Measurements from ENCODE around the gene LRRC4C. TPM values are rescaled to one million over a fixed set of nuclear protein-coding genes. Genes with fewer than 3 reads are reported as not detected.

LRRC4C gene
- total and polyA plus RNA-seq, 10 of the 15 experiments (the other 5 are each of a cell fraction or from before 2014, with no cell fraction given): 1.5 TPM; not detected in 9

- TF ChIP-seq BCLAF1 (IDR thresholded peaks at IDR 0.05): no peak
- no peak for TF ChIP-seq FOS (IDR thresholded peaks at IDR 0.05; ENCODE audit: borderline replicate concordance, extremely low read depth, insufficient read length)
- TF ChIP-seq CREM (IDR thresholded peaks at IDR 0.05; ENCODE audit: low read depth): no peak
- TF ChIP-seq GABPA (IDR thresholded peaks at IDR 0.05; ENCODE audit: low read depth): no peak
- no peak for TF ChIP-seq SKIL (IDR thresholded peaks at IDR 0.05; ENCODE audit: low read depth, poor library complexity, severe bottlenecking)
- TF ChIP-seq REST (IDR thresholded peaks at IDR 0.05; ENCODE audit: low read depth, low read length): no peak
- TF ChIP-seq POU2F2 (IDR thresholded peaks at IDR 0.05; ENCODE audit: borderline replicate concordance, low read depth, low read length): no peak
- TF ChIP-seq TCF3 (IDR thresholded peaks at IDR 0.05; ENCODE audit: borderline replicate concordance, insufficient read depth, low read depth, low read length): no peak
- TF ChIP-seq SPI1 (IDR thresholded peaks at IDR 0.05; ENCODE audit: borderline replicate concordance, insufficient read depth, low read depth, low read length): no peak
- peak; percentile 44; the same call in 1 of the 2 replicates for TF ChIP-seq RAD21 (IDR thresholded peaks at IDR 0.05; ENCODE audit: insufficient read depth, low read depth, low read length)
- TF ChIP-seq TARDBP (IDR thresholded peaks at IDR 0.05; ENCODE audit: borderline replicate concordance): no peak
- TF ChIP-seq TCF7 (IDR thresholded peaks at IDR 0.05; ENCODE audit: borderline replicate concordance): no peak
Observed at GRCh38 chr11:41289408-41289807, 170.0 kb downstream of the LRRC4C start (continued).
